Measurements from ENCODE around the gene SLC16A12.
"Not testable (repeated sequence)": the region's sequence is repeated elsewhere in the genome, so short reads cannot be mapped to it uniquely, and the experiment has no call there.

The SLC16A12 gene

DNA sequence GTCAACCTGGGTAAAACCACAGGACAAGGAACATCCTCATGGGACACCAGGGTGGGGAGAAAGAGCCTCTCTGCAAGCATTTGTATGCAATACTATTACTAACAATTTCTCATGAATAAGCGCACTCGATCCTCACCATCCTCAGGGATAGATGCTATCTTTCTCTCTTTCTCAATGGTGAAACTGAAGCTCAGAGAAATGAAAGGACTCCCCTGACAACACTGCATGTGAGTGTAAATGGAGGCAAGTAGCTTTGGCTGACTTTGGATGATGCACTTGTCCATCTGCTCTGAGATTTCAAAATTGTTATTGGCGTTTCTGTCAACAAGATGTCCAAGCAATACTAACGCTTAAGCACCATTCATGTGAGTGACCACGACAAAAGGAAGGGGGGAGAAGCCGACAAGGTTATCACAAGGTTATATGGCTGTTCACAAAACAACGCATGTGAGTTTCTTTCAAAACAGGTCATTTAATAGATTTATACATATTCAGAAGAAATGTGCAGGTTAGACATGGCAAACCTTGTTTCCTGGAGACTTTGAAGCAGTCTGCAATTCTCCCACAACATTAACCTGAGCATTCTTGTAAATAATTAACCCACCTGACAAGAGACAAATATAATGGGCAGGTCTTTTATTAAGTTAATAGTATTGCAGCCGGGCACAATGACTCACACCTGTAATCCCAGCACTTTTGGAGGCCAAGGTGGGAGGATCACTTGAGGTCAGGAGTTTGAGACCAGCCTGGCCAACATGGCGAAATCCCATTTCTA is 67.0 kb downstream of the SLC16A12 start:
- no peak for DNase-seq

DNA sequence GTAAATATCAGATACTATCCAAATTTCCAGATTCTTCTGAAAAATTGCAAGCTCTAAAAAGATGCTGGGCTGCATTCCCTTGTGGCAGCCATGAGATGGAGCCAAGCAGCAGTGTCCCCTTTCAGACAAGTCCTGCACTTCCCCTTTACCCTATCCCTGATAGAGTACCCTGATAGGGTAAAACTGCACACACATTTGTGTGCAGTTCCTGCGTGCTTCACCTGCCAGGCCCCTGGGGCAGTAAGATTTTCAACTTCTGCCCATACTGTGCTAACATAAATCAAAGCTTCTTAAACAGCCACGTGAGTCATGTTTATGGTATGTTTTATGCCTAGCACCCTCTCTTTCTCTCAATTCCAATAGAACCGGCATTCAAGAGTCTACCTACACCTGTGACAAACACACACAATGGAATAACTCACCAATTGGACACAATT is 68.8 kb downstream of the SLC16A12 start:
- no peak for DNase-seq

DNA sequence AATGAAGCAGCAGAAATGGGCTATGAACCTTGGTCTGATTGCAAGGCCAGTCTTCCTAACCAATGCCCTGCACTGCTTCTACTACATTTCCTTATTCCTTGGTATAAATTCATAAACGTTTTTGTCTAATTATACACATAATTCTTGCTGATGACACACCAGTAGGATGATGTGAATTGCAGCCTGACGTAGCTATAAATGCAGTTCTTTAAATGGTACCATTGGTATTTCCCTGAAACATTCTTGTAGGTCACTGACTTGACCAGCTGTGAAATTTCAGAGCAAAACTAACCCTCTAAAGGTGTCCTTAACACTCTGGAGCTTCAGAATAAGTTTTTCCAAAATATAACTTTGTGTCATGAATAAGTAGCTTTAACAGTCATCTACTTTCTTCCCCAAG is 70.2 kb downstream of the SLC16A12 start:
- no peak for DNase-seq

DNA sequence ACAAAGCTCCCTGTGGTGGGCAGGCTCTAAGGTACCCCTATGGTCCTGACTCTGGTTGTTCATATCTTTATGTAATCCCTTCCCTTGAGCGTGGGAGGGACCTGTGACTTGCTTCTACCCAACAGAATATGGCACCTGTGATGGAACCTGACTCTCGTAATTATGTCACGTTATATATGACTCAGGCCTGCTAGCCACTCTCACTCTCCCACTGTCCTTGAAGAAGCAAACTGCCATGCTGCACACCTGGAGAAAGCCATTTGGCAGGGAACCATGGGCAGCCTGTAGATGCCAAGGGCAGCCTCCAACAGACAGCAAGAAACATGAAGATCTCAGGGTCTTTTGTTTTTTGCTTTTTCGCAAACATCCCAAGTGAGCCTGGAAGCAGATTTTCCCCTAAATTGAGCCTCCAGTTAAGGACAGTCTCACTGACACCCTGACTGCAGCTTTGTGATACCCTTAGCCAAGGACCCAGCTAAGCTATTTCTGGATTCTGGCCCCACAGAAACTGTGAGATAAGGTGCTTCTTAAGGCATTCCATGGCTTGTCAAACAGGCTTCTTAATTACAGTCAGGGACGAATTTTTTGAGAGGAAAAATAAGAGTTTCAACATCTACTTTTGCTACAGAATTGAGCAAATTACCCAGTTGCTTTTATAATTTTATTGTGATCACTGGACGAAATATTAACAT is 71.4 kb downstream of the SLC16A12 start:
- DNase-seq, result no peak

DNA sequence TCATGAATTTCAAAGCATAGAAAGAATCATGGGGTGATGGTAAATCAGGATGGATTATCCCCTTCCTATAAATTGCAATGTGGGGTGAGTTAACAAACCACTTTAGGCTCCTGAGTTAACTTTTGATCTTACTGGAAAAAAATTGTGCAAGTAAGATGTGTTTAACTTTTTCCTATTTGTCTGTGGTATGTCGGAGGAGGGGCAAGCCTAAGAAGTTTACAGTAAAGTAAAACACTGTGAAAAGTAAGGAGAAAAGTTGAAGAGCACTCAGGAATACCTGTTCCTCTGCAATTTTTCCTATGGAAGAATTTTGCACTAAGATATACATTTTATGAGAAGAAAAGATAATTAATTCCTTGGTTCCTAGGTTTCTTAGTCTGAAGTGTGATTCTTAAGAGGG is 76.6 kb downstream of the SLC16A12 start:
- DNase-seq, result no peak

DNA sequence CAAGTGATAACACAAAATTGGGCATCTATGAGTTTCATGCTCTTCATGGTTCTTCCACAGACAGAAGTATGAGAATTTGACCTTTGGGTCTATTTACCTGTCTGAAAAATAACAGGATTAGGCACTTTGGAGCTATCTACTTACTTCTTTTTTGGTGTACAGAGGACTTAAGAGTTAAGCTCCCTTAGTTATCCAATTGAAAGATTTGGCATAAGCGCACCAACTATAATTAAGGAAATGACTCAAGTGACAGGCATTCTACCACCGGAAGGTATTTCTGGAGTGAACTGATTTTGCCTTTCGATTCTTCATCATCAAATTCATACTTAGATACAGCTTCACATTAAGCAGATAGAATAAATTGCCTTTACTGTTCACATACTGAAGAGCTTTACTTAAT is 77.1 kb downstream of the SLC16A12 start:
- DNase-seq, result no peak

DNA sequence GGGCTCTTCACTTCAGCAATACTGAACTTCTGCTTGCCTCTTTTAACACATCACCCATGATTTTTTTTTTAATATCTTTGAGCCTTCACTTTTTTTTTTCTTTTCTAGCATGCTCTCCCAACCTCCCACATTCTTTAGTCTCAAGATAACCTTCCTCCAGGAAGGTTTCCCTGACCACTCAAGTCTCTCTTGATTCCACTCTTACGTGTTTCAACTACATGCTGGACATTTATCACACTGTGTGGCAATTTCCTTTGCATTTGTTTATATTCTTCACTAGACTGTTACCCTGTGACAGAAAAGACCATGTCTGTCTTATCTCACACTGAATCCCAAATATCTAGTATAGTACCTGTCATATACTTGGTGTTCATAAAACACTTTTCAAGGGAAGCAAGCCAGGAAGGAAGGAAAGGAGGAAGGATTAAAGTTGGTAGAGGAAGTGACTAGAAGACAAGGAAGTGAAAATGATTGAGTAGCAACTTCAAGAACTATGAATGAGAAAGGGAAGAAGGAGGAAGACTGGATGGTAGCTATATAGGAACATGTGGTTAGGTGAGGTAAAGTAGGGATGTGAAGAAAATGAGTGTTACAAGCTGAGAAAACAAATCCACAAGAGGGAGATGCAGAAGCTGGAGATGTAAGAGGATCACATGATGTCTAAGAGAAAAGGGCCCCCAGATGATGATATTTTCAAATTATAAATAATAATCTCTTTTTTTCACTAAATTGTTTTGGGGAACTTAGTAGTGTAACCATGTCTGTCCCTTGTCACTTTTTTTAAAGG is 80.6 kb downstream of the SLC16A12 start:
- no peak for DNase-seq

DNA sequence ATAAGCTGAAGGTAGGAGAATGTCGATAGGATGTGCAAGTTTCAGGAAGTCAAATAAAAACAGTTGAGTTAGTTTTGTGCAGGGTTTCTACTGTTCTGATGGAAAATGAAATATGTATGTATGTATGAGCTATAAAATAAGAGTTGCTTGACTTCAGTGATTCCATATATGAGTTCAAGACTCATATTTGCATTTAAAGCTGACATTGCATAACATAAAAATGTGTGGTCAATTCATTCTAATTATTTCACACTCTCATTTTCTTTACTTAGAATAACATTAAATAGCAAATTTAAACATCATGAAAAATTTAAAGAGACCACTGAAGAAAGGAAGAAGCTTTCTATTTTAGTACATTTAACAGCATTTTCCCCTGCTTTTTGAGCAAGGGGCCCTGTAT is 83.2 kb downstream of the SLC16A12 start:
- DNase-seq, result no peak

DNA sequence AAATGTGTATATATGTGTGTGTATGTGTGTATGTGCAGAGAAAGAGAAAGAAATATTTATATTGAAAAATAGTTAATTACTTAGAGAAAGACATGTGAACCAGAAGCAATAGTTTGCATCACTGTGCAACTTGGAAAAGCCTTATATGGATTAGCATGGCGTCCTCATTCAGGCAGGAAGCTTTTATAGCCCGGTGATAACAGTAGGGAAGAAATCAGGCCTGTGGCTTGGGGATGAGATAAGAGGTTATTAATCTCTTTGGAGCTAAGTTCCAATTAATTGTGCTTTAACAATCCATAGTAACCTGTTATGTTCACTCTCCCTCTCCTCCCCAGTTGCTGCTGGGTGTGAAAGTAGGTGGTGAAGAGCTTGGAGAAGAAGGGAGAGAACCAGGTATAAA is 84.5 kb downstream of the SLC16A12 start:
- DNase-seq, result no peak

DNA sequence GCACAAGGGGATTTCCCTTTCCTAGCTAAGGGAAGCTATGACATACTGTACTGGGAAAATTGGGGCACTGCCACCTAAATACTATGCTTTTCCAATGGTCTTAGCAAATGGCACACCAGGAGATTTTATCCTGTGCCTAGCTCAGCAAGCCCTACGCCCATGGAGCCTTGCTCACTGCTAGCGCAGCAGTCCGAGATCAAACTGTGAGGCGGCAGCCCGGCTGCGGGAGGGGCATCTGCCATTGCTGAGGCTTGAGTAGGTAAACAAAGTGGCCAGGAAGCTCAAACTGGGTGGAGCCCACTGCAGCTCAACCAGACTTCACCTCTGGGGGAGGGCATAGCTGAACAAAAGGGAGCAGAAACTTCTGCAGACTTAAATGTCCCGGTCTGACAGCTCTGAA is 90.6 kb downstream of the SLC16A12 start:
- DNase-seq, result not testable (repeated sequence)

DNA sequence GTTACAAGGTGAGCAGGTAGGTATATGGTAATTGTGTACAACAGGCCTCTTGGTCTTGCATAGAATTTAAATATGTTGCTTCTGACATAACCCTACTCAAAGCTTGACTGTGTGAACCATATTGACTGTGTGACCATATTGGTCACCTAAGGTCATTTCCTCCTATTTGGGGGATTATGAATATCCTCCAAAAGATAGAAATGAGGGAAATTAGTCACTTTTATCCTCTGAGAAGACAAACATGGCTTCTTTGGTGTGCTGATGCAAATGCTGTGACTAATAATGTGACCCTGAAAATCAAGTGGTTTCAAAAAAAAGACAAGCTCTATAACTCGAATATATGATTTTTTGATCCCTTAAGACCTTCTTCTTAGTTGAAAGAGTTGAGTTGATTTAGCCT is 93.1 kb downstream of the SLC16A12 start:
- no peak for DNase-seq

DNA sequence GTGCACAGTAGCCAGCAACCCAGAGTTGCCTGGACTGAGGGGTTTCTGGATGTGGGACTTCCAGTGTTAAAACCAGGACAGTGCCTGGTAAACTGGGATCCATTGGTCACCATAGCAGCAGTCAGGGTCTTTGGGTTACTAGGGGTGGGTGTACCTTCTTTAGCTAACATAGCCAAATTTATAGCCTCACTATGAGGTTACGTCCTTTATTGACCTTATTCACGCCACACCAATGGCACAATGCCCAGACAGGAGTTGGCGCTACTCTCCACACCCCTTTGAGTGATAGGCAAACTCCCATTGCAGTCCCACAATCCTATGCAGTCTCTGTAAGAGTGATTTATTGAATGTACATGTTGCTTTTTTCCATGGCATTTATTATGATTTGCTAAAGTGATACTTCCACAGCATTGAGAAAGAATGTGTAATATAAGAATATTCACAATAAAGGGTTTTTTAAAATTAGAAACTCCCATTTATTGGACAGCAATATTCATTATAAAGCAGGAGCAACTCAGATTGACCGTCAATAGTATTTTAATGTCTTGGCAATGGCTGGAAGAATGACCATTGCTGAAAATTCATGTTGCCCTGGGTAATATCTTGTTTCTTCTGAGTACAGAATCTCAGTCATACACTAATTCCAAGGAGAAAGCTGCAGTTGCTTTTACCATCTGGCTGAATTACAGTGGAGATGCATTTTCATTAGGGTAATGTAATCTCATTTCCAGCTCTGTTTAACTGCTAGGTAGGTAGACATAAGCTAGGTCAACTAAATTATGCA is 95.0 kb downstream of the SLC16A12 start:
- no peak for DNase-seq

DNA sequence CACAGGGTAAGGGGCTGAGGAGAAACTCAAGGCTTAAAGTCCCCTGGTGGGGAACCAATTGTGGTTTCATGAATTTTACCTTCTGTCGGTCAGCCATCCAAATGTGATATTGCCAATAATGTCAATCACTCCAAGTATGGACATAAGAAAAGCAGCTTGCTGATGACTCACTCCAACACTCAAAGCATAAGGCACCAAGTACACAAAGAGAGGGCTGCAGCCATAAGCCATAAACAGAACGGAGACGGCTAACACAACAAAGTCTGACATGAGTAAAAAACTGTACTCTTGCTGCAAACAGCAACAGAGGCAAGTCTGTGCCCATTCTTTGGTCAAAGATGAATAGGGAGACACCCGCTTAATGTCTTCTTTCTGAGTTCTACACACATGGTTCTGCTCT is 96.9 kb downstream of the SLC16A12 start:
- no peak for DNase-seq

DNA sequence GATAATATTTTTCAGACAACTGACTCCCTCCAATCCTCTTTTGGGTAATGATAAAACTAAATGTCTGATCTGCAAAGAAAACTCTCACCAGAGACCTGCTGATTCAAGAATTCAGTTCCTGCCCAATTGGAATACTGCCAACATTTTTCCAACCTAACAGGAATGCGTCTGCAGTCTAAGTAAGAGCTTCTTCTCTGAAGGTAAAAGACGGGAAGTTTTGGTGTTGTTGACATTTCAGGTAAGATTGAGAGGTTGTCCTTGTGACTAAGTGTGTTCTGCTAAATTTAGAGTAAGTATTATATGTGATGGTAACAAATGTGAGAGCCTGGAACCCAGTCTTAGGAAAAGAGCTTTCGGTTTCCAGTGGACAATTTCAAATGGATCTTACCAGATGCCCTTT is 103.4 kb downstream of the SLC16A12 start:
- no peak for DNase-seq

DNA sequence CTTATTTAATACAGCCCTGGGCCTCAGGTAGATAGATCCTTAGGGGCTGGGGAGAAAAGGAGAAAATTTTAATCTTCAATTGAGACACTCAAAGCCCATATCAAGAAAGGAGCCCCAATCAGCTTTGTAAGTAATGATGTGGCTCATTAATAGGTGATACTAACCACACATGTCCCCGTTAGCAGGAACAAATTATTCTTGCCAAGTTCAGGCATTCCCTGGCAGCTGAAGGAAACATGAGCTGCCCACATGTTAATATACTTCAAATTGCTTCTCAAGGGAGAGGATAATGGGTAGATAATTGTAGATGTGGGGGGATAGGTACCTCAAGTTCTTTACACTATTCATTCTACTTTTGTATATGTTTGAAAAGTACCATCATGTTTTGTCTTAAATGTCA is 106.5 kb downstream of the SLC16A12 start:
- DNase-seq, result no peak

DNA sequence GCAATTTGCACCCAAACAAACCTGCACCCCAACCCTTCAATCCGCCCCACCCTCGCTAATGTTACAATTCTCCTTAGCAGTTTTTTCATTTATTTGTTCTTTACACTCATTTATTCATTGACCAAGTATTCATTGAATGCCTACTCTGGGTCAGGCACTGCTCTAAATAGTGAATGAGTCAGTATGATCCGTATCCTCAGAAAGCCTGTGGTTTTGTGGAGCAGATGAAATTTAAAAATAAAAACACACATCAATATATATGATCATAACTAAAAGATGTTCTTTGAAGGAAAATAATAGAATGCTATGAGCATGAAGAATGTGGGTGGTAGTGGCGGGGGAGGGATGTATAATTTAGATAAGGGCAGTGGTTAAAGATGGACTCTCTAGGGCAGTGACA is 107.8 kb downstream of the SLC16A12 start:
- no peak for DNase-seq

DNA sequence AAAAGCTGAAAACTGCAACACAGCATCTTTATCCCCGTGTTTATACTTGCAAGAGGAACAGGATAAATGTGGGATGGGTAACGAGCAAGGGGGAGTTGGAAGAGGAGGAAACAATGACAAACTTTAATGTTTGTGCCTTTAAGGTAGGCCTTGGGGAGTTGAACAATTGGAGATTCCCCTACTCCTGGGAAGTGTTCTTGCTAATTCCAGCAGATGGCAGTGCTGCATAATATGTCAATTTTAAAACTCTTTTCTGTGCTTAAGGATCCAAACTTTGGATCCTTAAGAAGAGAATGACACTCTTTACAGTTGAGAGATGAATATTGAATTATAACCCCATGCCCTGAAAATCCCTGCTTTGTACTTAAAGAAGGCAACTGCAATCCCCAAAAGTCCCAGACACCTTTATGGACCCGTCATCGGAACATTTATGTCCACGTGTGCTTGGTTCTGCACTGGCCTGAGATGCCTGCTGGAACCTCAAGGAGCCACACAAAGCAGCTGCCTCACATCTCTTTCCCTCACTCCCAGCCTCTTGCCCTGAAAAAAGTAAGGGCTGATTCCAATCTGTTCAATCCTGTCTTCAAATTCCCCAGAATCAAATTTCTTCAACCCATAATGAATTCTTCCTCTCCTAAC is 109.0 kb downstream of the SLC16A12 start:
- no peak for DNase-seq

DNA sequence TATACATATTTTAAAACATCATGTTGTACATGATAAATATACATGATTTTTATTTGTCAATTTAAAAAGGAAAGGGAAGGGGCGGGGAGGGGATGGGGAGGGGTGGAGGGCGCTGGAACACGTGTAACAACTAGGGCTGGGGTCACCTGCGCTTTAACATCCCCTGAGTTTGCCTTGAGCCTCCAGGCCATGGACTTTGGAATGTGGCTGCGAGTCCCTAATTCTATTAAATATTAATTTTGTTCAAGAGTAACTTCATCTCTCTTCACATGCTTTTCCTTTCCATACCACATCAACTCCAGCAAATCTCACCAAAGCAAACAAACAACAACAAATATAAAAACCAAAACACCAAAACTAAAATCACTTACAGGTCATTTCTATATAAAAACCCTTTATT is 110.4 kb downstream of the SLC16A12 start:
- DNase-seq, result no peak

DNA sequence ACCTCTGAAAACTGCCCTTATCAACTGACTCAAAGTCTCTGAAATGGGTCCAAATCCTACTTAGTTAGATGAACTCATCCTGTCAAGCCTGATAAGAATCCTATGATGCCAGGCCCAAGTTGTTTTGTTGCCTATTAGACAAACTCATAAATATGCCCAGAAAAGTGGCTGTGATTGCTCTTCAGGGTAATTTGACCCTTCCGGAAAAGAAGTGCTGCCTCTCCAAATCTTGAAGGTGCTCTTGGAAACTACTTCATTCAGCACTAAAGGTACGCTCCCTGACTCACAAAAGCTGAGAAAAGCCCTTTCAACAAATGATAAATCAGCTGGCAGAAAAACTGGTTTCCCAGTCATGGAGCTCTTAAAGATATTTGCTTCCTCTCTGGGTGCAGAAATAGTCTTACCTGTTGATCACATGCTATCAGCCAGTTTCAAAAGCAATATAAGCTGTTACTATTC is 114.3 kb downstream of the SLC16A12 start:
- DNase-seq, result no peak

DNA sequence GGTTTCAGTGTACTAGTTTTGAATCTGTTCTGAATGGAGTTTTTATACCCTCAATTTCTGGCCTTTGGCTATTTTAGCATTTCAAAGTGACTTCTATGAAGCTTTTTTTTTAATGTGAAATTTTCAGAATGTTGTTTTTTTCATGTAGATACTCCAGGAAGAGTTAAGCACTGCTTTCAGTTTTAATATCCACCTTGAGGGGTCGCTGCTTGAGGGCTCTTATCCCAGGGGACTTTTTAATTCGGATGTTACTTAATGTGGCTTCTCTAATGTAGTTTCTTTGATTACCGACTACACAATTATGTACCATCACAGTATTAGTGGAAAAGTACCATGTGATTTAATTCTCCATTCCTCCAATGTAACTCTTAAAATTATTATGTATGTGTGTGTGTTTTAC is 115.8 kb downstream of the SLC16A12 start:
- DNase-seq, result no peak

DNA sequence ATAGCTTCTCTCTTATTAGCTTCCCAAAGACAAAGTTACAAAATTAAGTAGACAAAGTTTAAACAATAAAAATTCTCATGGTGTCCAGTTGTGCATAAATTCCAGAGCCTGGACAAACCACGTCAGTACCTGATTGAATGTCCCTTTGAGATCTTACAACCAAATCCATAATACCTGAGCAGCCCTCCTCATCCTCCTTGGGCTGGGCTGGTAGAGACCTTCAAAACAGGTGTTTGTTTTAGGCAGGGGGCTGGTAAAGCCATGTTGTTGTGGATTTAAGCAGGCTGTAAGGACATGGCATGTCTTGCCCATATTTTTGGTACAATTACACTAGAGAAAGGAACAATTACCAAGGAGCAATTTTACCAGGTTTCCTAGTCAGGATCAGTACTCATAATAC is 118.9 kb downstream of the SLC16A12 start:
- no peak for DNase-seq
